Panc1 (cell line): ENCODE results near the gene MOBP.

Source experiments
- CTCF ChIP-seq: fragments of 450-650 bp; IDR thresholded peaks from 2 replicates; pipeline ENCODE4 v1.5.1; 2017; ENCODE audit warnings: mild to moderate bottlenecking
- POLR2AphosphoS5 ChIP-seq: IDR thresholded peaks from 2 replicates; pipeline ENCODE4 v1.6.1; 2012; ENCODE audit warnings: mild to moderate bottlenecking, low read depth, low read length, moderate library complexity
- REST ChIP-seq, 2 experiments: IDR thresholded peaks; 2 replicates each; pipeline ENCODE4 v1.6.1; 2011 to 2012; ENCODE audit warnings: low read depth in 2 of 2, control low read depth in 1 of 2, low read length in 1 of 2, mild to moderate bottlenecking in 1 of 2, moderate library complexity in 1 of 2; ENCODE audit not compliant: insufficient read depth in 1 of 2
- SIN3A ChIP-seq: IDR thresholded peaks from 2 replicates; pipeline ENCODE4 v1.6.1; 2012; ENCODE audit warnings: low read depth, mild to moderate bottlenecking, low read length, moderate library complexity, borderline replicate concordance; ENCODE audit not compliant: insufficient read depth
- TCF7L2 ChIP-seq: IDR thresholded peaks from 2 replicates; pipeline ENCODE4 v1.6.1; 2011; ENCODE audit warnings: mild to moderate bottlenecking, low read depth, low read length, inconsistent platforms

GRCh38 chr3:39469258-39469657 lies 1.8 kb downstream of the MOBP start:
- TF ChIP-seq CTCF (no peak), POLR2AphosphoS5 (no peak), REST (IDR thresholded peaks at IDR 0.05; ENCODE audit: insufficient read depth in 1 of 2, low read depth in 2 of 2, low read length in 1 of 2) (no peak), TCF7L2 (no peak), SIN3A (no peak)
